GM21528 (cell line): ENCODE results near the gene CBFA2T3.

Experiments
- ATAC-seq: cut with Tn5 transposase; IDR thresholded peaks from one replicate; pipeline ENCODE4 v1.9.1; 2021; ENCODE audit warnings: mild to moderate bottlenecking, moderate library complexity; ENCODE audit not compliant: unreplicated experiment, low FRiP score

Gene CBFA2T3

DNA sequence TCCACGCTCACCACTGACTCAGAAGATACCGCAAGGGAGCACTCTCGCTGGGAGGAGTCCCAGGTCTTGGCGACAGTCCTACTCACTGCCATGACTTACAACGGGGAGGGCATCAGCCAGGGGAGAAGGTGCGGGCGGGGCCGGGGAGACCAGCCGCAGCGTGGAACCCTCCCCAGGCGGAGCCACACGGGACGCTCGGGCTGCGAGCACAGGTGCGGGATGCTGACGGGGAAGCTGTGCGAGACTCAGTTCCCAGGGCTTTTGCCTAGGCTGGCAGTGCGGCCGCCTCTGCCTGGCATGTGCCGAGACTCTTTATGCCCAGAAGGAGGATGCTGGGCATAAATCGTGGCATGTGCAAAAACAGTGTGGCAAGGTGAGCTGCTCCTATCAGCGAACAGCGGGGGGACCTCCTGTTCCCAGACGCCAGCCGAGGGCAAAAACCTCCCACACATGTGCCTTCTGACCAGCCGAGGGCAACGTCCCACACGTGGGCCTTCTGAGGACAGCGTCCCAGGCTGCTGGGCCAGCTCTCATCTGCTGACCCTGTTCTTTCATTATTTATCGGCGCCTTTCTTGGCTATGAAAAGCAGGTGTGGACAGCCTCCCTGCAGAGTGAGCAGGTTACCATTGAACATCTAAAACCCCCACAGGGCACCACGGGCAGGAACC, 126.3 kb downstream of the CBFA2T3 start:
- no peak for ATAC-seq

DNA sequence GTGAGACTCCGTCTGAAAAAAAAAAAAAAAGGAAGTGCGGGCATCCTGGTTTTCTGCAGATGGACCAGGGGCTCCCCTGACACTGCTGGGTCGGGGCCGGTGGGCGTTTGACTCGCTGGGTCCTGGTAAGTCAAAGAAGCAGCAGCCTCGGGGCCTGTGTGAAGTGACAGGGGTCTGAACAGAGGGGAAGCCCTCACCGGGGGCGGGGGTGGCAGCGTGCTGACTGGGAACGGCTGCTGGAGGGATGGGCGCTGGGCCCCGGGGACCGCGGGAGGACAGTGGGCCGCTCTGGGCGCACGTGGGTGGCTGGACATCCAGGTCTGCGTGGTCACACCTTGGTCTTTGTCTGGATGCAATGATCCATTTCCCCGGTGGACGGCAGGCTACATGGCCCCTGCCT, 128.4 kb downstream of the CBFA2T3 start:
- ATAC-seq, result no peak

GRCh38 chr16:88847654-88848053, 129.4 kb downstream of the CBFA2T3 start:
- no peak for ATAC-seq

DNA sequence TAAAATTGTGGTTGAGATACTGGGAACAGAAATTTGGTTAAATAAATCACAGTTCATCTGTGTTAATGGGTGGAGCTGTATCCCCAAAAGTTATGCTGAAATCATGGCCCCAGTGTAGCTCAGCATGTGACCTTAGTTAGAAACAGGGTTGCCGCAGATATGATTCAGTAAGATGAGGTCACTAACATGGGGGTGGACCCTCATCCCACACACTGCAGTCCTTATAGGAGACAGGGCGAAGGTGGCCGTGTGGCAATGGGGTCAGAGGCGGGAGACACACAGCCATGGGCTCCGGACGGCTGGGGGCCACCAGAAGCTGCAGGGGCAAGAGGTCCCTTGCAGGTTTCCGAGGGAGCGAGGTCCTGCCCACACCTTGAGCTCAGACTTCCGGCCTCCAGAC, 130.9 kb downstream of the CBFA2T3 start:
- ATAC-seq, result no peak

DNA sequence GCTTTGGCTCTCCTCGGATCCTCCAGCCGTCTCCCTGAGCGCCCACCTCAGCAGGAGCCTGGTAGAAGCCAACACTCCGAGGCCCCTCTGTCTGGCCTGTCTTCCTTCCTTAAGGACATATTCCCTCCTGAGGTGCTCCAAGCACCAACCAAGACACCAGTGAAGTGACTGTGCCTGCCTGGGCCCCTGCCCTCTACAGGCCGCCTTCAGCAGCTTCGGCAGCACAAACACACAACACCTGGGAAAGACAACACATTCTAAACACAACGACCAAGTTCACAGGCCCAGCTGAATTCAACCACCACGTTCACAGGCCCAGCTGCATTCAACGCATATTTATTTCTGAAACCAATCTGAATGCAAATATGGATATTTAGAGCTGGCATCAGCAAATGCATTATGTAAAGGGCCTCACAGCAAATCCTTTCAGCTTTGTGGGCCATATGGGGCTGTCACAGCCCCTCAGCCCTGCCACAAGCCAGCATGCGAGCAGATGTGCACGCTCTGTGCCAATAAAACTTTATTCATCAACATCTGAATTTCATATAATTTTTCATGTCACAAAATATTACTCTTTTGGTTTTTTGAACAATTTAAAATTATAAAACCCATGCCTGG, 132.5 kb downstream of the CBFA2T3 start:
- ATAC-seq, result no peak

DNA sequence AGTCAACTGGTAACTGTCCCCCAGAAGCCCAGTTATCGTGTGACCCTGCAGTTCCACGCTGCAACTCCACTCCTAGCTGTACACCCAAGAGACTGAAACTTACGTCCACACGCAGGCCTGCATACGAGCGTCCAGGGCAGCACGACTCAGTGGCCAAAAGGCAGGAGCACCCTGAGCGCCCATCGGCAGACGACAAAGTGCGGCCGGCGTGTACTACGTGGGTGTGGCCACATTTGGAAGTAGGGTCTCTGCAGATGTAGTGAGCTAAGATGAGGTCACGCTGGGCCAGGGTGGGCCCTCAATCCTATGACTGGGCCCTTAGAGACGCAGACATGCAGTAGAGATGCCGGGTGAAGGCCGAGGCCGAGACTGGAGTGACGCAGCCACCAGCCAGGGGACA, 133.8 kb downstream of the CBFA2T3 start:
- ATAC-seq, result no peak

- no peak for ATAC-seq
Observed at GRCh38 chr16:88842806-88843205, 134.2 kb downstream of the CBFA2T3 start.

DNA sequence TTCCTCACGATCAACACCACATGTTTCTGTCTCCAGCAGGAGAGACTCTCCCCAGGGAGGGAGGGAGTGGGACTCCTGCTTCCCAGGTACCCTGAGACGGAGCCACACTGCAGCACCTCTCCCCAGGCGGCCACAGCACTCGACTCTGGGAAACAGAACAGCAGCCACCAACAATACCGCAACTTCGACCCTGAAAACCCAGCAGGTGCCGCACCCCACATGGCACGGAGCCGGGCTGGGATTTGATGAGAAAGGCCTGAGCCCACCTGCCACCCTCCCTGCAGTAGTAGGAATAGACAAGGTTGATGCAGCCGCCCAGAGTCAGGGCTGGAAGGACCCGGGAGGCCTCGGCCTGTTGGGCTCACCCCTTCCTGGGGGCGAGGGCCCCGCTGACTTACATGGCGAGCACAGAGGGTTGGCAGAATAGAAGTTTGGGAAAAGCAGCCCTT, 134.7 kb downstream of the CBFA2T3 start:
- no peak for ATAC-seq

GRCh38 chr16:88841521-88842307, 135.3 kb downstream of the CBFA2T3 start:
- no peak for ATAC-seq

DNA sequence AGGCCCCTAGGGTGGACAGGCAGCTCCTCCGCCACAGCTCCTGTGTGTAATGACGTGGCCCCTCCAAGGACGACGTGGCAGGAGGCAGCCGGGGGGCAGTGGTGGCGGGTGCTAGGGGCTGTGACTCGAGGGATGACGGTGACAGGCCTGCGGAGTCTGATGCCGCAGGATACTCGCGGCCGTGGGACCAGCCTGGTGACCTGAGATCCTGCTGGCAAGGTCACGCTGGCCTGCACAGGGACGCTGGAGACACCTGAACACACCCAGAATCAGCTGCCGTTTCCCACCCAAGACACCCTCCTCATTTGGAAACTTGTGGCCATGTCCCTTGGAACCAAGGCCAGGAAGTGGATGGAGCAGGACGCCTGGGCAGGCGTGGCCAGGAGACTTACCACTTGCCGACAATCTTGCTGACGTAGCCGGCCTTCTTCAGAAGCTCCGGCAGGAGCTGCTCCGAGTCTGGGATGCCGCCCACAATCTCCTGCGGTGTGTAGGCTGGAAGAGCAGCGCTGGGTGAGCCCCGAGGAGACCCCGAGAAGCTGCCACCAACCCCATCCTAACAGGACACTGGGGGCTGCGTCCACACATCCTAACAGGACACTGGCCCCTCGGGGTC, 136.3 kb downstream of the CBFA2T3 start:
- no peak for ATAC-seq

DNA sequence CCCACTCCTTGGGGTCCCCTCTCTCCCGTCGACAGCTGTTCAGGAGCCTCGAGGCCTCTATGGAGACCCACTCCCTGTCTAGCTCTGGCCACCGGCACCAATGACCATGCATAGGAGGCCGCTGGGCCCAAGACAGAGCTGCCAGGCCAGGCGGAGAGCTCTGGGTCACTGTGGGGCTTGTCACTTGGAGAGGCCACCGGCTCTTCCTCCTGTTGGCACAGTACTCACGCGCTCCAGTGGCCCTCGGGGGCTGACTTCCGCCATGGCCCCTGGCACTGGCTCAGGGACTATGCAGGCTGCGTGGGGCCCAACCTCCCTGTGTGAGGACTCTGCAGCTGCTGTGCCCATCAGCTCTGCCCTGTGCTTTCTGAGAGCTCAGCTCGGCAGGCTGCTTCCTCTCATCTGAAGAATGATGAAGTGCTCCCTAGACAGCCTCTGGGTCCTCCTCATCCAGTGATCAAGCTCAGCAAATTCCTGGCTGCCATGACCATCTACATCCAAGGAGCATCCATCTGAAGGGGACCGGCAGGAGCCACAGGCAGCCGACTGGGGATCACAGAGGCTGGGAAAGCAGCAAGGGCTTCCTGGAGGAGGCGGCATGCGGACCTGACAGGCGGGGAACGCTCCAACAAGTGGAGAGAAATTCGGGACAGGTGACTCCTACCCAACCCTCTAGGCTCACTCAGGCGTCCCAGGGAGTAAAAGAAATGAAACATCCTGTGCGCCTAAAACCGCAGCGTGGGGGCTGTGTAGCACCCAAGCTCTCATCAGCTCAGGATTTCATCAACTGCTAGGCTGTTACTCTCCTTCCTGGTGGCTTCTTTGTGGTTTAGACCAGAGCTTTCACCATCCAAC, 137.0 kb downstream of the CBFA2T3 start:
- ATAC-seq, result no peak

GRCh38 chr16:88839026-88839529, 137.9 kb downstream of the CBFA2T3 start:
- no peak for ATAC-seq

- no peak for ATAC-seq
Observed at GRCh38 chr16:88838566-88838965, 138.4 kb downstream of the CBFA2T3 start.

DNA sequence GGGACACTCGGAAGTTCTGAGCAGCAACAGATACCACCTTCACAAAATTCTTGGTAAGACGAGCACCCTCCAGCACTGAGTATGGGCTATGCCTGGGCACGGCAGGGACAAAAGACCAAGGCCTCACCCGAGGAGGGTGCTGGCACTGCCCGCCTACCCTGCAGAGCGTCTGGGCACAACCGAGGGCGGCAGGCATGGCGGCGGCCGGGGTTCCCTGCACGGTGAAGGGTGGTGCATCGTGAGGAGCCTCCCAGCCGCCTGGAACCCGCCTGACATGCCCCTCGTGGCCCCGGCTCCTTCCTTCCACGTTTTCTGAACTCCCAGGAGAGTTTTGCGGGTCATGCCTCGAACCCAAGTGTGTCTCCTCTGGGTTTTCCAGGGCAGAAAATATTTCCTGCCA, 139.2 kb downstream of the CBFA2T3 start:
- no peak for ATAC-seq

DNA sequence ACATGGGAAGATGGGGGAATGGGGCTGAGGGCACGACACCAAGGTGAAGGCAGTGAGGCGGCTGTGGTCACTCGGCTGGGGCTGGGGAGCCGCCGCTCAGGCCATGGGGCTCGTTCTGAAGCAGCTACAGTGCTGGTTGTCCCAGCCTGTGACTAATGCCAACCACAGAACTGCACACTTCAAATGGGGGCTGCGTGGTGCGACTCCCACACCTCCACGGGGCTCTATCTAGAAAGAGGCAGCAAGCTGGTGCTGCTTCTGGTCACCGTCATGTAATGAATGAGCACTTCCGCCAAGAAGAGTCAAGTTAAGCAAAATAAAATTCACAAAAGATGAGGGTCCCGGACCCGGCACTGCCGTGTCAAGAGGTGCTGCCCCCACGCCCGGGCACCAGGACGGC, 140.2 kb downstream of the CBFA2T3 start:
- ATAC-seq, result no peak

DNA sequence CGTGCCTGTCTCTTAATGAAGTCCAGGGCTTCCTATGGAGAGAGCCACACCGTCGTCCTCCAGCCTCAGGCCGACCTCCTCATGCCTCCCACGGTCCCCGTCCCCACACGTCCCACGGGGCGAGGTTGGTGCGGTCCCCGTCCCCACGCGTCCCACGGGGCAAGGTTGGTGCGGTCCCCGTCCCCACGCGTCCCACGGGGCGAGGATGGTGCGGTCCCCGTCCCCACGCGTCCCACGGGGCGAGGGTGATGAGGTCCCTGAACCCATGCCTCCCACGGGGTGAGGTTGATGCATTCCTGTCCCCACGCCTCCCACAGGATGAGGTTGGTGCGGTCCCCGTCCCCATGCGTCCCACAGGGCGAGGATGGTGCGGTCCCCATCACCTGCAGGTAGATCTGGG, 141.2 kb downstream of the CBFA2T3 start:
- ATAC-seq, result no peak

DNA sequence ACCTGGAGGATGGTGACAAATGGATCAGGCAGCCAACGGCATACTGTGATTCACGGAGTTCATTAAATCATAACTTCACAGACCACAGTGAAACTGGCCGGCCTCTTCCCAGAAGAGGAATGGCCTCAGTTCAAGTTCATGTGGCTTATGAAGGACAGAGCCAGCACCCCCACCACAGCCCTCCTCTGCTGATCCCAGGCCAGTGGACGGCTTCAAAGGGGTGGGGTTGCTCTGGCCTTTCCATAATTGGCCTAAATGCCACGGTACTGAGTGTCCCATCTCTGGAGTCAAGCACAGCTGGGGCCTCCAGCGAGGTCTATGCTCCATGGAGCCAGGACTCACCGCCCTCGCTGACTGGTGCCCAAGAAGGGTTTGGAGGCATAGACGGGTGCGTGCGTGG, 141.6 kb downstream of the CBFA2T3 start:
- no peak for ATAC-seq

DNA sequence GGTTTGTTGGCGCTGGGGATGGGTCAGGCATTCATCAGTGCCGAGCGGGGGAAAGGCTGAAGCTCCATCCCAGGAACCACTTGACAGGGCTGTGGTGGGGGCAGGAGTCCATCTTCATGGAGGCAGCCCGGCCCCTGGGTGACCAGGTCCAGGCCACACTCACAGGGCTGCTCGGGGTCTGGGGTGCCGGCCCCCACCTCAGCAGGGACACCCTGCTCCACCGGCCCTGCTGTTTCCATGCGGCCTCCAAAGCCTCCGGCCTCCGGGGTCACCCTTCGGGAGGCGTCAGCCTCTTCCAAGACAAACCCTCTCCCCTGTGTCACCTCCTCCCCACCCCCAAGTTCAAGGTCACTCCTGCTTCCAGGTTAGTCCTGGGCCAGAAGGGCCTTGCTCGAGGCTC, 142.3 kb downstream of the CBFA2T3 start:
- ATAC-seq, result no peak

- ATAC-seq, result no peak
Observed at GRCh38 chr16:88833086-88833485, 143.9 kb downstream of the CBFA2T3 start.

DNA sequence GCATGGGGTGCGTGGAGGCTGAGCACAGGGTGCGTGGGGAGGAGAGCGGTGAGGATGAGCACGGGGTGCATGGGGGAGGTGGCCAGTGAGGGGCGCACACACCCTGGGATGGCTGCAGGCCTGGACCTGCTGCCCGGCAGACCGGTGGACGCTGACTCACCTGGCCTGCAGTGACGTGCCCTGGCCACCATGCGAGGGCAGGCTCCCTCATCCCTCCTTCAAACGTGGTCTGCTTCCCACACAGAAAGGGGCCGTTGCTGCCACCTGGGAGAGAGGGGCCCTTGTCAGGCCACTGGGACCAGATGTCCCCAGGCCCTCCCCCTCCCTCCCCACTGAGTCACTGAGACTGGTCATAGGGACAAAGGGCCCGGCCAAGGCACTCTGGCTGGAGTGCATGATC, 145.2 kb downstream of the CBFA2T3 start:
- no peak for ATAC-seq
